NCI-H510A (cell line): ENCODE measurements around the gene CFAP119.
"Not testable (repeated sequence)": the region's sequence is repeated elsewhere in the genome, so short reads cannot be mapped to it uniquely, and the experiment has no call there.

Source experiments
- DNase-seq: peaks from one replicate; lab custom pipeline; 2025; lab: John Stamatoyannopoulos, UW

The CFAP119 gene

GRCh38 chr16:30761928-30762902 is at the start of gene CFAP119, which contains the start of gene RNF40:
TSS of gene CFAP119 (minus strand) at chr16:30762062. CDS start at chr16:30761748, 314 bp downstream.
TSS of gene RNF40 (plus strand) at chr16:30762322. CDS start at chr16:30762546, 224 bp downstream.
- peak; percentile 97 for DNase-seq

- not testable (repeated sequence) for DNase-seq
These were observed 47.8 kb upstream of the CFAP119 start for GRCh38 chr16:30809675-30810074.

- not testable (repeated sequence) for DNase-seq
These were observed 47.1 kb upstream of the CFAP119 start for GRCh38 chr16:30808890-30809426.

- DNase-seq, result no peak
These were observed 46.3 kb upstream of the CFAP119 start for GRCh38 chr16:30808146-30808545.

GRCh38 chr16:30805370-30806169 is 43.7 kb upstream of the CFAP119 start:
- peak; percentile 90 for DNase-seq

GRCh38 chr16:30805056-30805369 is 43.2 kb upstream of the CFAP119 start:
- no peak for DNase-seq

- DNase-seq, result no peak
These were observed 41.1 kb upstream of the CFAP119 start for GRCh38 chr16:30802936-30803335.

GRCh38 chr16:30797670-30798309 is 35.9 kb upstream of the CFAP119 start:
- no peak for DNase-seq

GRCh38 chr16:30794634-30795033 is 32.8 kb upstream of the CFAP119 start:
- no peak for DNase-seq

- no peak for DNase-seq
These were observed 31.7 kb upstream of the CFAP119 start for GRCh38 chr16:30793508-30794069.

GRCh38 chr16:30787613-30788378 is 25.9 kb upstream of the CFAP119 start:
- DNase-seq, result no peak

GRCh38 chr16:30786936-30787612 is 25.2 kb upstream of the CFAP119 start, which contains the start of gene ZNF629:
TSS of gene ZNF629 (minus strand) at chr16:30787205. CDS start at chr16:30784482, 2,723 bp downstream.
- peak; percentile 79 for DNase-seq

GRCh38 chr16:30786115-30786935 is 24.5 kb upstream of the CFAP119 start:
- no peak for DNase-seq

GRCh38 chr16:30785126-30786106 is 23.6 kb upstream of the CFAP119 start:
- DNase-seq, result no peak

GRCh38 chr16:30784215-30784614 is 22.4 kb upstream of the CFAP119 start:
- DNase-seq, result no peak

- DNase-seq, result no peak
These were observed 21.6 kb upstream of the CFAP119 start for GRCh38 chr16:30783280-30784109.
